Neuron (in vitro differentiated cells): ENCODE measurements around the gene ATG7.
"Not testable (repeated sequence)": the region's sequence is repeated elsewhere in the genome, so short reads cannot be mapped to it uniquely, and the experiment has no call there.

Source experiments
- H2AFZ ChIP-seq: one replicate; pipeline ENCODE4 v1.6.1; 2013; ENCODE audit warnings: low read depth, mild to moderate bottlenecking, inconsistent platforms, low read length, moderate library complexity
- H3K27me3 ChIP-seq: one replicate; pipeline ENCODE4 v1.6.1; 2013; ENCODE audit warnings: low read length; ENCODE audit not compliant: insufficient read depth
- H3K36me3 ChIP-seq: one replicate; pipeline ENCODE4 v1.6.1; 2013; ENCODE audit warnings: low read length; ENCODE audit not compliant: insufficient read depth
- H3K4me1 ChIP-seq: one replicate; pipeline ENCODE4 v1.6.1; 2013; ENCODE audit warnings: low read length; ENCODE audit not compliant: insufficient read depth
- H3K4me3 ChIP-seq: 2 replicates; pipeline ENCODE4 v1.5.1; 2013; ENCODE audit warnings: mild to moderate bottlenecking, low read length, moderate library complexity
- H3K9me3 ChIP-seq: one replicate; pipeline ENCODE4 v1.6.1; 2013; ENCODE audit warnings: low read length

ATG7 gene

DNA sequence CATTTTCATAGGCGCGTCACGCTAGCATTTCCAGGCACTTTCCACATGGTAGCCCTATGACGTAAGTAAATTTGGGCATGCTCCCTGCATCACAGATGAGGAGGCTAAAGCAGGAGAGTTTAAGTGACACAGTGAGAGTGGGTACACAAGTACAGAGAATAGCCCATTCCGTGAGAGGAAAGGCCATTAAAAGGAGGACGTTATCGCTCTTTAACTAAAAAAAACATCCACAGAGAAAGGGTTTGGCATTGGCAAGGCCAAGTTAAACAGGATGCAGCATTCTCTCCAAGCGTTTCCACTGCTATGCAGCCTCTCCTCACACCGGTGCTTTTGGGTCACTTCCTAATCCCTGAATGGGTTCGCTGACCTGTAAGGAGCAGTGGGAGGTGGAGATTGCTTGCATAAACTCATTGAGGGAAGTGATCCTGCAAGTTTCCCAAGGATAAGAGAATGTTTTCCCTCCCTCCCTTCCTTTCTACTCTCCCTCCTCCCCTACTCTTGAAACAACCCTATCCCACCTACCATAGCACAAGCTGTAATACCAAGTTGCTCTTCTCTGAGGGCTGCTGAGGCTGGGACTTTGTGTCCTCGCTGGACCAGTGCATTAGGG is 223.9 kb downstream of the ATG7 start:
- H3K9me3 ChIP-seq, result peaks cover 7% of the 10 kb centered on the region
- peaks cover 14% of the 10 kb centered on the region for H3K4me1 ChIP-seq
- no peaks in the 10 kb centered on the region for H3K36me3 ChIP-seq
- H2AFZ ChIP-seq, result no peak overlapping the region
- H3K27me3 ChIP-seq, result no peaks in the 10 kb centered on the region
- no peak overlapping the region for H3K4me3 ChIP-seq

DNA sequence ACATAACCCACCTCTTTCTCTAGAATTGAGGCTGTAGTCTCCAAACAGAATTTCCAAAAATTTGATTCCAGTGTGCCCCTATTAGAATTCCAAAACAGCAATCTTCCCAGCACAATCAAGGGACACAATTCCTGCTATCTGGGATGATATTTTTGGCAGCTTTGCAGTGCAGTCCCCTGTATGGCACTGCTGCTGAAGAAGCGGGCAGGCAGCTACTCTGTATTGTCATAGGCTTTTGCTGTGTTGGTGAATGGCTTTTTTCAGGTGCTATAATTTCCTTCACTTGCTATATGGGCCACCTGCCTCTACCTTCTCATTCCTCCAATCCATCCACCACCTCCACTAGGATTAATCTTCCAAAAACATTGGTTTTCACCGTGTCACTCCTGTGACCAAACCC is 226.0 kb downstream of the ATG7 start:
- Histone ChIP-seq H3K9me3 (peaks cover 2% of the 10 kb centered on the region), H3K4me1 (peaks cover 14% of the 10 kb centered on the region), H3K27me3 (no peaks in the 10 kb centered on the region), H2AFZ (no peak overlapping the region), H3K4me3 (no peak overlapping the region), H3K36me3 (no peaks in the 10 kb centered on the region)

DNA sequence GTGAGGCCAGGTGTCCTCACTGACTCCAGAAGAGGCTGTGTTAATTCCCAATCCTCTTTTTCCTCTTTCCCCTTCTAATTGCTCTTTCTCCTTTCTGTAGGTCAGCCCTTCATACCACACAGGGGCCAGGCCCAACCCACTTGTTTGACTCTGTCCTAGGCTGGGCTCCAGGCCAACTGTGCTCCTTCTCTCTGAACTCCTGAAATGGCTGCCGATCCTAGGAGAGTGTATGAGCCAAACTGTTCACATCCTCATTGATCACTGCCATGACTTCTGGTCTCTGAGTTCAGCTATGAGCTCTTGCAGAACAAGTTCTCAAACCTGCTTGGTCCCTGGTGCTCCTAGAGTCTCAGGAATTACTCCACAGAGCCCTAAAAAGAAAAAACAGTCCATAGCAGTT is 226.4 kb downstream of the ATG7 start:
- Histone ChIP-seq H3K4me1 (peaks cover 14% of the 10 kb centered on the region), H2AFZ (no peak overlapping the region), H3K36me3 (no peaks in the 10 kb centered on the region), H3K4me3 (no peak overlapping the region), H3K9me3 (peaks cover 2% of the 10 kb centered on the region), H3K27me3 (no peaks in the 10 kb centered on the region)

DNA sequence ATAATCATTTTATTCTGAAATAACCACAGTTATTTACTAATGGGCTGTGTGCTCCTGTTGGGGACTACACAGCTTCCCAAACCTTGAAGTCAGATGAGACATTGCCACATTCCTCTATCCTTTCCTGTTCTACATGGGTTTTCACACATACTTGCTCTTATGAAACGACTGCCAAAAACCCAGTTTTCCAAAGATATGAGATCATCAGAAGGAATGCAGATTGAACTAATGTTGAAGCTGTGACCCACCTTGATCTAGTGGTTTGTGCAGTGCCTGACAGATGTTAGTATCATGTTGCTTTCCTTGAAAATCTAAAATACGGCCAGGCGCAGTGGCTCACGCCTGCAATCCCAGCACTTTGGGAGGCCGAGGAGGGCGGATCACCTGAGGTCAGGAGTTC is 226.9 kb downstream of the ATG7 start:
- no peaks in the 10 kb centered on the region for H3K27me3 ChIP-seq
- peaks cover 14% of the 10 kb centered on the region for H3K4me1 ChIP-seq
- H3K36me3 ChIP-seq, result no peaks in the 10 kb centered on the region
- H3K4me3 ChIP-seq, result no peak overlapping the region
- no peaks in the 10 kb centered on the region for H3K9me3 ChIP-seq
- no peak overlapping the region for H2AFZ ChIP-seq

DNA sequence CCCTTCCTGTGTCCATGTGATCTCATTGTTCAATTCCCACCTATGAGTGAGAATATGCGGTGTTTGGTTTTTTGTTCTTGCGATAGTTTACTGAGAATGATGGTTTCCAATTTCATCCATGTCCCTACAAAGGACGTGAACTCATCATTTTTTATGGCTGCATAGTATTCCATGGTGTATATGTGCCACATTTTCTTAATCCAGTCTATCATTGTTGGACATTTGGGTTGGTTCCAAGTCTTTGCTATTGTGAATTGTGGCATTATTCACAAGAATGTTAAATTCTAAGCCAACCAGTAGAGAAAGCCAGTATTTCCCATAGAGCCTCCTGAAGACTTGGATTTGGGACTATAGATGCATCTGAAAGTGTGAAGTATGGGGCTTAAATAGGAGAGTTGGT is 230.2 kb downstream of the ATG7 start:
- not testable (repeated sequence) for H3K27me3 ChIP-seq, H2AFZ ChIP-seq, H3K9me3 ChIP-seq, H3K4me1 ChIP-seq, H3K36me3 ChIP-seq, H3K4me3 ChIP-seq

DNA sequence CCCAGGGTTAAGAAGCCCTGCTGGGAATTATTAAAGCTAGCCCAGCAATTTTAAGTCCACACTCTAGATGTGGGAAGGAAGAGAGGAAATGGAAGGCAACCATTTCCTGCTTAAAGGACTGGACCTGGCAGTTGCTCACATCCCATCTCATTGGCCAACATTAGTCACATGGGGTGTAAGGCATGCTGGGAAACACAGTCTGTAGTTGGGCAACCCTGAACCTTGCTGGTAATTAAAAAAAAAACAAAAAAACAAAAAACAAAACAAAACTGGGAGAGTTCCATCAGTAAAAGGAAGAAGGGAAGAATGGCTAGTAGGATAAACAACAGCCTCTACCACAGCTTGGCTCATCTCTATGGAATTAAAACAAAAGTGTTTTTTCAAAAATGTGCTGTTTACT is 235.5 kb downstream of the ATG7 start:
- Histone ChIP-seq H3K4me1 (peaks cover 26% of the 10 kb centered on the region), H3K36me3 (no peaks in the 10 kb centered on the region), H3K4me3 (no peak overlapping the region), H2AFZ (no peak overlapping the region), H3K27me3 (no peaks in the 10 kb centered on the region), H3K9me3 (no peaks in the 10 kb centered on the region)

DNA sequence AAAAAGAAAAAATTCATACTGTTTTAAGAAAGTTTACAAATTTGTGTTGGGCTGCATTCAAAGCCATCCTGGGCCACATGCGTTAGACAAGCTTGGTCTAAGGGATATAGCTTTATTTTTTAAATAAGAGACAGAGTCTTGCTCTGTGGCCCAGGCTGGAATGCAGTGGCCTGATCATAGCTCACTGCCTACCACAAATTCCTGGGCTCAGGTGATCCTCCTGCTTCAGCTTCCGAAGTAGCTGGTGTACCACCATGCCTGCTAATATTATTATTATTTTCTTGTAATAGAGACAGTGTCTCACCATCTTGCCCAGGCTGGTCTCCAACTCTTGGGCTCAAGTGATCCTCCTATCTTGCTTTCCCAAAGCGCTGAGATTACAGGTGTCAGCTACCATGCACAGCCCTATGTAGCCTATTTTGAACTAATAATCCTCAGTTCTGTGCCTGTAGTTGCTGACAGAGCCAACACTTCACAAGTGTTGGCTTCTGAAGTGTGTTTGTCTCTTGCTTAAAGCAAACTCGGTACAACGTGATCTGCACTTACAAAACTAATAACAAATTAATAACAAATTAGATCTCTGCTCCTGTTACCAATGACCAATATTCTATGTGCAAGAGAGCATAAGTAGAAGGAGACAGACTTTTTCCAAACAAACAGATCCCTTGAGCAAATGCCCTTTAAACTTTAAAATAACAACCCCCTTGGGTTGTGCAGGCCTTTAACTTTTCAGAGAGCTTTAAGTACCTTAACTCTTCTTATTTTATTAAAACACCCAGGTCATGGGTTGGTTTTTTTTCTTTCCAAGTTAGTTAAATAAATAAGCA is 236.4 kb downstream of the ATG7 start:
- H3K27me3 ChIP-seq, result no peaks in the 10 kb centered on the region
- H2AFZ ChIP-seq, result peak overlapping the region; percentile 0
- H3K4me3 ChIP-seq, result peak overlapping the region; percentile 7
- peaks cover 26% of the 10 kb centered on the region for H3K4me1 ChIP-seq
- H3K36me3 ChIP-seq, result no peaks in the 10 kb centered on the region
- no peaks in the 10 kb centered on the region for H3K9me3 ChIP-seq

DNA sequence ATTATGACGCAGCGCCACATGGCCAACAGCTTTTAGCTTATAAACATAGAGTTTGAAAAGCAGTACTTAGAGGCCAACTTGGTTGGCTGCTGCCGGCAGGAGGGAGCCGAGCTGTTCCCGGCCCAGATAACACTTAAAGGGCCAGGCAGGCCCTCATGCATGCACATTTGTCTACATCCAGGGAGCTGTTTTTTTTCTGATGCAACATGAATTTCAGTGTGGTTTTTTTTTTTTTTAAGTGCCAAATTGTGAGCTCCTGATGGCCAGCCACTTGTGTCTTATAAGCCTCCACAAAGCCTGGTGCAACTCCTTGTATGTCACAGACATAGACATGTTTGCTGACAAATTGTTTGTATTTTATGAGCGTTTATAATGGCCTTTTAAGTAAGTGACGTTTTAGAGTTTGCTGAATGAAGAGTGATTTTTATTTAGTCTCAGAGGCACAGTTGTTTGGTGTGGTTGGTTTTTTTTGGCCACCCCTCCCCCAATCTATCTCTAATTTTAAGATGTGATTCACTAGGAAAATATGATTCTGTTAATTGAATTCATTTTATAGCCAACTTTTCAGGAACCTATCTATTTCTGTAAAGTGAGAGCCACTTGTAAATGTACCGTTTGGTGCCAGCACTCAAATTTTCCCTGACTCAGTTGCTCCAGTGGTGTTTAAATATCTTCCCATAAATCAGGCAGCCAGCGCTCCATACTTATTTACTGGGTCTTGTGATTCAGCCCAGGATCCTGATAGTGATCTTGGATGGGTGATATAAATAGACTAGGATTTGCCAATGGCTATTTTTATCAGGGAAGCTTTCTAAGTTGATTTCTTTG is 237.2 kb downstream of the ATG7 start:
- H2AFZ ChIP-seq, result peak overlapping the region; percentile 0
- peak overlapping the region; percentile 33 for H3K4me3 ChIP-seq
- no peaks in the 10 kb centered on the region for H3K27me3 ChIP-seq
- H3K4me1 ChIP-seq, result peaks cover 26% of the 10 kb centered on the region
- H3K9me3 ChIP-seq, result no peaks in the 10 kb centered on the region
- no peaks in the 10 kb centered on the region for H3K36me3 ChIP-seq

DNA sequence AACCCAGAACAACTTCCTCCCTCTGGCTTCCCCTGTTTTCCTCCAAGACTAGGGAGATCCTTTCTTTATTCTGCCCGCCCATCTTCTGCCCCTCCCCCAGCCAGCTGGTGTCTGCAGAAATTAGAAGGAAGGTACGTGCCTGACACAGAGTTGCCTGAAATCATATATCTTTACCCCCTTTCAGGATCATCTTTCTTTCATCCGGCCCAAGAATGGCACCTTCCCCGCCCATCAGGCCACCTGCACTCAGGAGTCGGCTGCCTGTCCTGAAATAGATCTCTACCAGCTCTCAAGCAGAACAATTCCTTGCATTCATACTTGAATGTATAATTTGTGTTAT is 237.8 kb downstream of the ATG7 start:
- Histone ChIP-seq H3K4me3 (peak overlapping the region; percentile 33), H3K4me1 (peaks cover 26% of the 10 kb centered on the region), H3K36me3 (no peaks in the 10 kb centered on the region), H2AFZ (peak overlapping the region; percentile 0), H3K9me3 (no peaks in the 10 kb centered on the region), H3K27me3 (no peaks in the 10 kb centered on the region)

DNA sequence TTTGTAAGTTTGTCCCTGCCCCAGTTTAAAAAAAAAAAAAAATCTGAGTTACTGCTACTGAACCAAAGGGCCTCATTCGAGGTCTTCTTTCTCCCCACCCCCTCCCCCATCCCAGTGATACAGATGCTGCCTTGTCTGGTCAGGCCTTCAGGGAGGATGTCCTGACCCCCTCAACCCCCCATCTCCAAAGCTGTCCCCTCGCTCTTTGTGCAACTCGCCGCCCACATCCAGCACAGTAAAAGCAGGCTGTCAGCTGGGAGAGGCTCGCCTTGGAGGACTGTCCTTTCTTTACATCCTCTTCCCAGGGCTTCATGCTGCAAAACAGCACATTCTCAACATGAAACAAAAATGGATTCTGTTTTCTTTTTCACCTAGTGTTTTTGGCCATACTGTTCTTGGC is 238.2 kb downstream of the ATG7 start:
- H2AFZ ChIP-seq, result peak overlapping the region; percentile 0
- H3K4me1 ChIP-seq, result peaks cover 26% of the 10 kb centered on the region
- no peaks in the 10 kb centered on the region for H3K9me3 ChIP-seq
- H3K4me3 ChIP-seq, result peak overlapping the region; percentile 33
- no peaks in the 10 kb centered on the region for H3K27me3 ChIP-seq
- no peaks in the 10 kb centered on the region for H3K36me3 ChIP-seq

DNA sequence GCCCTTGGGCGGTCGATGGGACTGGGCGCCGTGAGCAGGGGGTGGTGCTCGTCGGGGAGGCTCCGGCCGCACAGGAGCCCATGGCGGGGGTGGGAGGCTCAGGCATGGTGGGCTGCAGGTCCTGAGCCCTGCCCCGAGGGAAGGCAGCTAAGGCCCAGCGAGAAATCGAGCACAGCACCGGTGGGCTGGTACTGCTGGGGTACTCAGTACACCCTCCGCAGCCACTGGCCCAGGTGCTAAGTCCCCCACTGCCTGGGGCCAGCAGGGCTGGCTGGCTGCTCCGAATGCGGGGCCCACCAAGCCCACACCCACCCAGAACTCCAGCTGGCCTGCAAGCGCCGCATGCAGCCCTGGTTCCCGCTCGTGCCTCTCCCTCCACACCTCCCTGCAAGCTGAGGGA is 239.4 kb downstream of the ATG7 start:
- not testable (repeated sequence) for H2AFZ ChIP-seq

DNA sequence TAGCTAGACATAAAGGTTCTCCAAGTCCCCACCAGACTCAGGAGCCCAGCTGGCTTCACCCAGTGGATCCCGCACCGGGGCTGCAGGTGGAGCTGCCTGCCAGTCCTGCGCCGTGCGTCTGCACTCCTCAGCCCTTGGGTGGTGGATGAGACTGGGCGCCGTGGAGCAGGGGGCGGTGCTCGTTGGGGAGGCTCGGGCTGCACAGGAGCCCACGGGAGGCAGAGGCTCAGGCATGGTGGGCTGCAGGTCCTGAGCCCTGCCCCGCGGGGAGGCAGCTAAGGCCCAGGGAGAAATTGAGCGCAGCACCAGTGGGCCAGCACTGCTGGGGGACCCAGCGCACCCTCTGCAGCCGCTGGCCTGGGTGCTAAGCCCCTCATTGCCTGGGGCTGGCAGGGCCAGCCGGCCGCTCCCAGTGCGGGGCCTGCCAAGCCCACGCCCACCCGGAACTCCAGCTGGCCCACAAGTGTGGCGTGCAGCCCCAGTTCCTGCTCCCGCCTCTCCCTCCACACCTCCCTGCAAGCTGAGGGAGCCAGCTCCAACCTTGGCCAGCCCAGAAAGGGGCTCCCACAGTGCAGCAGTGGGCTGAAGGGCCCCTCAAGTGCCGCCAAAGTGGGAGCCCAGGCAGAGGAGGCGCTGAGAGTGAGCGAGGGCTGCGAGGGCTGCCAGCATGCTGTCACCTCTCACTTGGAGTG is 241.1 kb downstream of the ATG7 start:
- H3K27me3 ChIP-seq, H2AFZ ChIP-seq, H3K4me3 ChIP-seq, H3K36me3 ChIP-seq, H3K9me3 ChIP-seq: not testable (repeated sequence)
- peaks cover 25% of the 10 kb centered on the region for H3K4me1 ChIP-seq

More for the DNA sequence above, 239.4 kb downstream of the ATG7 start:
- H3K4me3 ChIP-seq, H3K27me3 ChIP-seq, H3K36me3 ChIP-seq, H3K9me3 ChIP-seq: not testable (repeated sequence)
- H3K4me1 ChIP-seq, result peaks cover 26% of the 10 kb centered on the region

DNA sequence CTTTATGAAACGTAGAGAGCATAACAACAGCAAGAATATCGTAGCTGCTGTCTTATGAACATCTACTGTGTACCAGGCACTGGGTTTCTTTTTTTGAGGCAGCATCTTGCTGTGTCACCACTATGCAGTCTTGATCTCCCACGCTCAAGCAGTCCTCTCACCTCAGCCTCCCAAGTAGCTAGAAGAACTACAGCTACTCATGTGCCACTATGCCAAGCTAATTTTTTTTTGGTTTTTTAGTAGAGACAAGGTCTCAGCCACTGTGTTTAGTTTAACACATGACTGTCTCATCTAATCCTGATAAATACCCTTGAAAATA is 241.6 kb downstream of the ATG7 start:
- no peak overlapping the region for H3K4me3 ChIP-seq
- H3K4me1 ChIP-seq, result peaks cover 20% of the 10 kb centered on the region
- H3K27me3 ChIP-seq, result no peaks in the 10 kb centered on the region
- no peaks in the 10 kb centered on the region for H3K36me3 ChIP-seq
- no peak overlapping the region for H2AFZ ChIP-seq
- no peaks in the 10 kb centered on the region for H3K9me3 ChIP-seq
